Measurements from ENCODE around the gene CFAP57. TPM values are rescaled to one million over a fixed set of nuclear protein-coding genes. Genes with fewer than 3 reads are reported as not detected.

Gene CFAP57
- total RNA-seq, 1 donor from 2014 or later = 0.17 TPM

- no peak for TF ChIP-seq CTCF (IDR thresholded peaks at IDR 0.05)
- Histone ChIP-seq H3K36me3 (no peaks in the 10 kb centered on the region), H3K9me3 (no peaks in the 10 kb centered on the region), H3K27ac (no peak overlapping the region), H3K4me1 (peaks cover 13% of the 10 kb centered on the region), H3K27me3 (no peaks in the 10 kb centered on the region), H3K4me3 (no peak overlapping the region)
- peak; percentile 56 for DNase-seq
- intact Hi-C loops (cut with DNase I) = no loop called here
- ATAC-seq = no peak
These were observed 100.0 kb downstream of the CFAP57 start for GRCh38 chr1:43272161-43272560.

- DNase-seq (peak; percentile 49), ATAC-seq (no peak)
- Histone ChIP-seq H3K27me3 (no peaks in the 10 kb centered on the region), H3K27ac (no peak overlapping the region), H3K36me3 (no peaks in the 10 kb centered on the region), H3K4me1 (peaks cover 10% of the 10 kb centered on the region), H3K4me3 (no peak overlapping the region), H3K9me3 (no peaks in the 10 kb centered on the region)
- TF ChIP-seq CTCF (IDR thresholded peaks at IDR 0.05) = no peak
- intact Hi-C loops (cut with DNase I) = no loop called here
These were observed 100.7 kb downstream of the CFAP57 start for GRCh38 chr1:43272576-43273571.

GRCh38 chr1:43273708-43274107 is 101.6 kb downstream of the CFAP57 start:
- intact Hi-C loops (cut with DNase I) = no loop called here
- Histone ChIP-seq H3K4me3 (no peak overlapping the region), H3K36me3 (no peaks in the 10 kb centered on the region), H3K27ac (no peak overlapping the region), H3K9me3 (no peaks in the 10 kb centered on the region), H3K27me3 (no peaks in the 10 kb centered on the region), H3K4me1 (peaks cover 10% of the 10 kb centered on the region)
- TF ChIP-seq CTCF (IDR thresholded peaks at IDR 0.05) = no peak
- DNase-seq (no peak), ATAC-seq (no peak)

GRCh38 chr1:43274125-43274803 is 102.1 kb downstream of the CFAP57 start:
- Histone ChIP-seq H3K9me3 (no peaks in the 10 kb centered on the region), H3K27ac (peak overlapping the region; percentile 47), H3K4me1 (peaks cover 7% of the 10 kb centered on the region), H3K27me3 (no peaks in the 10 kb centered on the region), H3K4me3 (no peak overlapping the region), H3K36me3 (no peaks in the 10 kb centered on the region)
- intact Hi-C loops (cut with DNase I) = no loop called here
- DNase-seq = peak; percentile 64
- peak; percentile 17 for ATAC-seq
- no peak for TF ChIP-seq CTCF (IDR thresholded peaks at IDR 0.05)

- ATAC-seq (no peak), DNase-seq (peak; percentile 54)
- Histone ChIP-seq H3K36me3 (no peaks in the 10 kb centered on the region), H3K9me3 (no peaks in the 10 kb centered on the region), H3K4me1 (peaks cover 3% of the 10 kb centered on the region), H3K27me3 (no peaks in the 10 kb centered on the region), H3K27ac (peak overlapping the region; percentile 47), H3K4me3 (no peak overlapping the region)
- intact Hi-C loops (cut with DNase I) = no loop called here
- TF ChIP-seq CTCF (IDR thresholded peaks at IDR 0.05) = no peak
These were observed 102.7 kb downstream of the CFAP57 start for GRCh38 chr1:43274804-43275180.

Data from upper lobe of right lung (tissue), 1 donor.